Tibial nerve (tissue), 3 donors: ENCODE data around the gene DEFB127.
"Not testable (repeated sequence)": the region's sequence is repeated elsewhere in the genome, so short reads cannot be mapped to it uniquely, and the experiment has no call there.

ENCODE experiments used
- POLR2A ChIP-seq, 2 donors: fragments of 450-650 bp; IDR thresholded peaks; one replicate each; pipeline ENCODE4 v1.6.1; 2017; ENCODE audit warnings: antibody characterized with exemption in 2 of 2, mild to moderate bottlenecking in 2 of 2, moderate library complexity in 2 of 2
- TF ChIP-seq, protein P1 (sequence below), 5 experiments: fragments of 200-600 bp in 3 of 5; fragments of 450-650 bp in 2 of 5; sonication (generic) in 3 of 5; IDR thresholded peaks; one replicate each; pipeline ENCODE4 v1.5.1; 2016 to 2019; ENCODE audit warnings: antibody characterized with exemption in 5 of 5, mild to moderate bottlenecking in 3 of 5, moderate library complexity in 2 of 5

DNA sequence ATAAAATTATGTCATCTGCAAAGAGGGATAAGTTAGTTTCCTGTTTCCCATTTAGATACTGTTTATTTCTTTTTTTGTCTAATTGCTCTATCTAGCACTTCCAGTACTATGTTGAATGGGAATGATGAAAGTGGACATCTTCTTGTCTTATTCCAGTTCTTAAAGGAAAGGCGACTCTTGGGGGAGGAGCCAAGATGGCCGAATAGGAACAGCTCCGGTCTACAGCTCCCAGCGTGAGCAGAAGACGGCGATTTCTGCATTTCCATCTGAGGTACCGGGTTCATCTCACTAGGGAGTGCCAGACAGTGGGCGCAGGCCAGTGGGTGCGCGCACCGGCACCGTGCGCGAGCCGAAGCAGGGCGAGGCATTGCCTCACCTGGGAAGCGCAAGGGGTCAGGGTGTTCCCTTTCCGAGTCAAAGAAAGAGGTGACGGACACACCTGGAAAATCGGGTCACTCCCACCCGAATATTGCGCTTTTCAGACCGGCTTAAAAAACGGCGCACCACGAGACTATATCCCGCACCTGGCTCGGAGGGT lies 27.4 kb upstream of the DEFB127 start:
- TF ChIP-seq, protein P1, sequence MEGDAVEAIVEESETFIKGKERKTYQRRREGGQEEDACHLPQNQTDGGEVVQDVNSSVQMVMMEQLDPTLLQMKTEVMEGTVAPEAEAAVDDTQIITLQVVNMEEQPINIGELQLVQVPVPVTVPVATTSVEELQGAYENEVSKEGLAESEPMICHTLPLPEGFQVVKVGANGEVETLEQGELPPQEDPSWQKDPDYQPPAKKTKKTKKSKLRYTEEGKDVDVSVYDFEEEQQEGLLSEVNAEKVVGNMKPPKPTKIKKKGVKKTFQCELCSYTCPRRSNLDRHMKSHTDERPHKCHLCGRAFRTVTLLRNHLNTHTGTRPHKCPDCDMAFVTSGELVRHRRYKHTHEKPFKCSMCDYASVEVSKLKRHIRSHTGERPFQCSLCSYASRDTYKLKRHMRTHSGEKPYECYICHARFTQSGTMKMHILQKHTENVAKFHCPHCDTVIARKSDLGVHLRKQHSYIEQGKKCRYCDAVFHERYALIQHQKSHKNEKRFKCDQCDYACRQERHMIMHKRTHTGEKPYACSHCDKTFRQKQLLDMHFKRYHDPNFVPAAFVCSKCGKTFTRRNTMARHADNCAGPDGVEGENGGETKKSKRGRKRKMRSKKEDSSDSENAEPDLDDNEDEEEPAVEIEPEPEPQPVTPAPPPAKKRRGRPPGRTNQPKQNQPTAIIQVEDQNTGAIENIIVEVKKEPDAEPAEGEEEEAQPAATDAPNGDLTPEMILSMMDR (IDR thresholded peaks at IDR 0.05), result not testable (repeated sequence)
- TF ChIP-seq POLR2A (IDR thresholded peaks at IDR 0.05), result not testable (repeated sequence)
